PC-9 (cell line): ENCODE measurements around the gene TRIM49B. TPM values are rescaled to one million over a fixed set of nuclear protein-coding genes. Genes with fewer than 3 reads are reported as not detected.

Experiments
- total RNA-seq: library from RNA; stranded (reverse); gene quantifications from 2 replicates; pipeline ENCODE4 v1.2.3, GENCODE V29; 2021

TRIM49B gene
- total RNA-seq, 1 experiment from 2014 or later, result not detected

Other genes starting within 250 kb of the TRIM49B start
- gene TRIM51G, start 44.9 kb upstream of the TRIM49B start, total RNA-seq, result not detected in 2 replicates
- gene TRIM64C, start 30.3 kb downstream of the TRIM49B start, total RNA-seq, result not detected in 2 replicates
- gene FOLH1, start 179.8 kb downstream of the TRIM49B start, total RNA-seq, result not detected in 2 replicates